Large intestine (tissue), 3 donors: ENCODE data around the gene CHRDL2. TPM values are rescaled to one million over a fixed set of nuclear protein-coding genes. Genes with fewer than 3 reads are reported as not detected.
A peak's percentile ranks its signal among the peaks of the same experiment; 100 is the strongest.
"Not testable (repeated sequence)": the region's sequence is repeated elsewhere in the genome, so short reads cannot be mapped to it uniquely, and the experiment has no call there.

ENCODE experiments used
- DNase-seq, 2 donors: peaks; one replicate each; pipeline versions ENCODE4 v3.0.0 to v3.0.0-alpha.2; 2013
- H3K27ac ChIP-seq: one replicate; pipeline ENCODE4 v1.5.1; 2013; ENCODE audit warnings: low read length
- H3K27me3 ChIP-seq: 2 replicates; pipeline ENCODE4 v1.6.1; 2013; ENCODE audit warnings: low read length; ENCODE audit not compliant: control insufficient read depth, insufficient read depth
- H3K36me3 ChIP-seq: 2 replicates; pipeline ENCODE4 v1.6.1; 2013; ENCODE audit warnings: low read length; ENCODE audit not compliant: control insufficient read depth, insufficient read depth
- H3K4me1 ChIP-seq: one replicate; pipeline ENCODE4 v1.6.1; 2013; ENCODE audit warnings: low read length; ENCODE audit not compliant: control insufficient read depth, insufficient read depth
- H3K4me3 ChIP-seq: one replicate; pipeline ENCODE4 v1.5.1; 2013; ENCODE audit warnings: low read length
- H3K9me3 ChIP-seq: one replicate; pipeline ENCODE4 v1.6.1; 2013; ENCODE audit warnings: mild to moderate bottlenecking, low read depth, low read length, moderate library complexity; ENCODE audit not compliant: control insufficient read depth
- WGBS: methylation state at CpG from one replicate; pipeline ENCODE4 v1.1.5; 2013; ENCODE audit warnings: low lambda C conversion rate; ENCODE audit not compliant: insufficient coverage; 5-methylcytosine and 5-hydroxymethylcytosine counted together
- polyA plus RNA-seq: library from polyadenylated mRNA; unstranded; fragments of 120-200 nt; gene quantifications from one replicate; pipeline ENCODE4 v1.2.1, GENCODE V29; 2013

Gene CHRDL2
- polyA plus RNA-seq, 1 donor, result 2.4 TPM

DNA sequence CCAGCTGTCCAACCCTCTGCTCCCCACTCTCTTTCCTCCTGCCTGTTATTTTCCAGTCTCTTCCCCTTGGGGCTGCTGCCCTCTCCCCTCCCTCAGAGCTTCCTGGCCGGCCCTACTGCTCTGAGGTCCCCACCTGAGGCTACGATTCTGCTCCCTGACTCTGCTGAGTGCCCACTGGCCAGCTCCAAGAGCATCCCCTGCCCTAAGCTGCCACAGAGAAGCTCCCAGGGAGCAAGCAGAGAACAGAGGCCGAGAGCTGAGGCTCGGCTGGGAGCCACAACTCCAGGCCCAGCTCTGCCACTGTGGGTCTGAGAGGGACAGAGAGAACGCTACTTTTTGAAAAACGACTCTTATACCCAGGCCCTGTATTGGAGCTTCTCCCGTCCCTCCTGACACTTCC, 61.1 kb downstream of the CHRDL2 start:
- Histone ChIP-seq H3K36me3 (no peaks in the 10 kb centered on the region), H3K4me3 (no peak overlapping the region), H3K27me3 (no peaks in the 10 kb centered on the region), H3K9me3 (no peaks in the 10 kb centered on the region), H3K27ac (no peak overlapping the region), H3K4me1 (peaks cover 2% of the 10 kb centered on the region)
- no peak for DNase-seq
- WGBS, result 100% methylated on average over 1 of the region's 7 CpGs

DNA sequence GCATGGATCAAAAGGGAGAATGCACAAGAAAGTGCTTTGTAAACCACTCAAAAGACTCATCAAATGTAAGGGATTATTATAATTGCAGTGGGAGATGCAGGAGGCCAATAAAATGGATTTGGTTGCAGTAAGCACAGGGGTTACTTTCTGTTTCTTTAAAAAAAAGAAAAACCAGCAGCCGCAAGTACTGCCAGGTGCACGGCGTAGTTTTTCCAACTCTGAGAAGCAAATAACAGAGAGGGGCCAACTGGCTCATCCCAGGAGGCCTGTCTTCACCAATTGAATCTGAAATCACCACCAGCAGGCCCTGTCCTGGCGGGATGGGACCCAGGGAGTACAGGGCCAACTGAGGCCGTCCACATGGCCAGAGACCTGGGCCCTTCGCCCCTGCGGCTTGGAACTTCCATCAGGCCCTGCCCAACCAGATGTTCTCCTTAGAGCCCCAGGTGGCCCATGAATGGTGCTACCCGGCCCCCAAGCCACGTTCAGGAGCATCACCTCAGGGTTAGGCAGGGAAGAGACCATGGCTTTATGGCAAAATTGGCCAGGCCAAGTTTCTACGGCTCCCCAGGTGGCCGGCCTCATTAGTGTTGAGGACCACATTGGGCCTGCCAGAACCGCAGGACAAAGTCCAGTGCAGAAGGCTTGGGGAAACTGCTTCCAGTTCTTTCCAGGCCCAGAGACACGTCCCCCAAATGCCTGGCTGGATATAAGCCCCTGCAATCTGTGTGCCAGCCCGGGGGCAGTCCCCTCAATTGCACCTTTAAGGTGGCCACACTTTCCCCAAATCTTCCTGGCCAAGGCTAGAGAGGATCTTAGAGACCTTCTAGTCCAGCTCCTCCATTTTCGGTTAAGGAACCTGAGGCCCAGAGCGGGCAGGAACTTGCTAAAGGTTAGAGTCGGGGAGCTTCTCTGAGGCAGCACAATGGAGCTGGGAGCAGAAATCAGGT, 61.7 kb downstream of the CHRDL2 start:
- no peak overlapping the region for H3K4me3 ChIP-seq
- no peaks in the 10 kb centered on the region for H3K27me3 ChIP-seq
- peaks cover 2% of the 10 kb centered on the region for H3K4me1 ChIP-seq
- DNase-seq, result no peak
- no CpG with 5 or more reads among the region's 17 CpGs for WGBS
- H3K27ac ChIP-seq, result no peak overlapping the region
- no peaks in the 10 kb centered on the region for H3K36me3 ChIP-seq
- no peaks in the 10 kb centered on the region for H3K9me3 ChIP-seq

DNA sequence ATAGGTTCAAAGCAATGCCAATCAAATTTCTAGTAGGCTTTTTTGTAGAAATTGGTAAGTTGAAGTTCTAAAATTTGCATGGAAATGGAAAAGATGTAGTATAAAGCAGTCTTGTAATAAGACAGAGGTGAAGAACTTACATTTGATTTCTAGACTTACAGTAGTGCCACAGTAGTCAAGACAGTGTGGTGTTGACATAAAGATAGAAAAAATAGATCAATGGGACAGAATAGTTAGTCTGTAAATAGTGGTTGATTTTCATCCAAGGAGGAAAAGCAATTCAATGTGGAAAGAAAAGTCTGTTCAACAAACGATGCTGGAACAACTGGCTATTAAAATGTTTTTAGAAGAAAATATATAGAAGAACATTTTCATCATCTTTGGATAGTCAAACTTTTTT, 67.9 kb downstream of the CHRDL2 start:
- 100% methylated on average over 1 of the region's 1 CpG for WGBS
- Histone ChIP-seq H3K27me3 (no peaks in the 10 kb centered on the region), H3K4me1 (no peaks in the 10 kb centered on the region), H3K27ac (no peak overlapping the region), H3K9me3 (no peaks in the 10 kb centered on the region), H3K4me3 (no peak overlapping the region), H3K36me3 (no peaks in the 10 kb centered on the region)
- no peak for DNase-seq

DNA sequence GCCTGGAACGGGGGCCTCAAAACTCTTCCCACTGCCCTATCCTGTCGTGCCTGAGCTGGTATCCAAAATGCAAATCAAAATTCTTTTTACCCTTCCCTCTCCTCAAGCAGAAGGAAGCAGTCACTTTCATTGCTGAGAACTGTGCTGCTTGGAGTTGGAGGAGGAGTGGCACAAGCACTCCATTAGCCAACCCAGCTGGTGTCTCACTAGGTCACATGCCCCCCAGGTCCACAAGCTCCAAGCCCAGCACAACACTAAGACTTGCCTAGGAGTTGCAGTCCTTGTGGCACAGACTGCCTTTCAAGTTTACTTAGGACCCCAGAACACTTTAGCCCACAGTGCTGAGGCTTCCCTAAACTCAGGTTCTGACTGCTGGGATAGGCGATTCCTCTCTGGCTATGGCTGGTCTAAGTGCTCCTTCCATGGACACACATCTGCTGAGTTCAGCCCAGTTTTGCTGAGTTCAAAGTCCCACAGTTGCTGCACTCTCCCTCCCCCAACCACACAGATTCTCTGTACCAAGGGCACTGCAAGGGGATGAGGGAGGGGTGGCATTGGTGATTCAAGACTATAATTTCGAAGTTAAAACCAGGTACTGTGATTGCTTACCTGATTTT, 68.6 kb downstream of the CHRDL2 start:
- Histone ChIP-seq H3K27ac (no peak overlapping the region), H3K4me3 (no peak overlapping the region), H3K27me3 (no peaks in the 10 kb centered on the region), H3K9me3 (no peaks in the 10 kb centered on the region), H3K4me1 (no peaks in the 10 kb centered on the region), H3K36me3 (no peaks in the 10 kb centered on the region)
- DNase-seq, result peak in 1 of 2 donors; percentile 25
- 80% methylated on average over 1 of the region's 4 CpGs for WGBS

DNA sequence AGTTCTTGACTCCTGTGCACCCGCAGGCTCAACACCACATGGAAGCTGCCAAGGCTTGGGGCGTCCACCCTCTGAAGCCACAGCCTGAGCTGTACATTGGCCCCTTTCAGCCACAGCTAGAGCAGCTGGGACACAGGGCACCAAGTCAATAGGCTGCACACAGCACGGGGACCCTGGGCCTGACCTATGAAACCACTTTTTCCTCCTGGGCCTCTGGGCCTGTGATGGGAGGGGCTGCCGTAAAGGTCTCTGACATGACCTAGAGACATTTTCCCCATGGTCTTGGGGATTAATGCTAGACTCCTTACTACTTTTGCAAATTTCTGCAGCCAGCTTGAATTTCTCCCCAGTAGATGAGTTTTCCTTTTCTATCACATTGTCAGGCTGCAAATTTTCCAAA, 72.1 kb downstream of the CHRDL2 start:
- H3K4me1 ChIP-seq, H3K4me3 ChIP-seq, H3K27ac ChIP-seq, DNase-seq, H3K27me3 ChIP-seq, H3K9me3 ChIP-seq, H3K36me3 ChIP-seq: not testable (repeated sequence)
- WGBS, result no CpG with 5 or more reads among the region's 4 CpGs

DNA sequence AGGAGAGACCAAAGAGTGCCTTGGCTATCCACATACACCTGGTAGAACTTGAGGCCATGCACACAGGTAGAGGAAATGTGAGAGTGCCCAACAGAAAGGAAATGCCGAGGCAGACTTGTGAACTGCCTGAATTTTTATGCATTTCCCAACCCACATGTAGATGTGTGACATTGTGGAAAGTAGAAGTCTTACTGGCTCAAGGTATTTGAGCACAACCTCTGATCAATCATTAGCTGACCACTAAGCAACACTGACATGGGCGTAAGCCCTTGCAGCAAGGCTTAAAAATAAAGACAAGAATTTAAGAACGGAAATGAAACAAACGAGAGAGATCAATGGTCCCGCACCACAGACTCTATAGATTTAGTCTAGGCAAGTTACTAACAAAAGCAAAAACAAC, 76.2 kb downstream of the CHRDL2 start:
- H3K4me1 ChIP-seq, result no peaks in the 10 kb centered on the region
- no peak overlapping the region for H3K4me3 ChIP-seq
- WGBS, result 90% methylated on average over 3 of the region's 5 CpGs
- H3K27me3 ChIP-seq, result no peaks in the 10 kb centered on the region
- H3K9me3 ChIP-seq, result no peaks in the 10 kb centered on the region
- no peak for DNase-seq
- H3K27ac ChIP-seq, result no peak overlapping the region
- H3K36me3 ChIP-seq, result peaks cover 6% of the 10 kb centered on the region

DNA sequence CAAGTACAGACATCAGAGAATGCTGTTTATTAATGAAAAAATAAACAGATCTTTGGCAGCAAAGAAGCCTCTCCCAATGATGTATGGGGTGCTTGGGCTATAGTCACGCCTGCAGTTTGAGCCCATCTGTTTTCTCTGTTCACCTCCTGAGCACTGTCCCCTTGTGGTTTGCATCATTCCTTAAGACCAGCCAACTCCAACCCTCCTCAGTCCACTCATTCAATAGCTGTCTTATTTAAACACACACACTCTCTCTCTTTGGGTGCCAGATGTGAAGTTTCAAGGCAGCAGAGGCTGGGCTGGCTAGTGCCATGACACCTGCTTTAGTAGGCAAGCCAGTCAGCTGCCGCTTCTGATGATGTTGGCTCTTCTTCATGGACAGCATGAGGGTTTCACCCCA, 80.7 kb downstream of the CHRDL2 start:
- Histone ChIP-seq H3K4me1 (no peaks in the 10 kb centered on the region), H3K4me3 (no peak overlapping the region), H3K27me3 (no peaks in the 10 kb centered on the region), H3K9me3 (no peaks in the 10 kb centered on the region), H3K36me3 (peaks cover 9% of the 10 kb centered on the region), H3K27ac (no peak overlapping the region)
- no CpG with 5 or more reads among the region's 2 CpGs for WGBS
- DNase-seq, result peak in 1 of 2 donors; percentile 54

DNA sequence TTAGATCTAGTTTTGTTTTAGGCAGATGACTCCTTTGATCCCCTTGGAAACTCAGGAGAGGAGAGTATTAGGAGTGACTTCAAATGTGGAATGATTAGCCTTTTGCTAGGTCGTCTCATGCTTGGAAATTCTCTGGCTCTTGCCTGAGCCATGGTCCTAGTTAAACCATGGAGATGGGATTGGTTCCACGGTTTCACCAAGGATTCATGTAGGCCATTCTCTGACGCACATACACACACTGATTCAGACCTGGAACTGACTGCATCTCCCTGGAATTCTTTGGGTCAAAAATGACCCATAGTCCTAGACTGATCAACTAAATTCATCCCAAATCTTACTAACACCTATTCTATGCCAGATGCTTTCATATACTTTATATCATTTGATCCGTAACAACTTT, 82.3 kb downstream of the CHRDL2 start:
- Histone ChIP-seq H3K4me1 (no peaks in the 10 kb centered on the region), H3K4me3 (no peak overlapping the region), H3K27me3 (no peaks in the 10 kb centered on the region), H3K27ac (no peak overlapping the region), H3K36me3 (peaks cover 9% of the 10 kb centered on the region), H3K9me3 (no peaks in the 10 kb centered on the region)
- WGBS, result 100% methylated on average over 1 of the region's 4 CpGs
- no peak for DNase-seq

DNA sequence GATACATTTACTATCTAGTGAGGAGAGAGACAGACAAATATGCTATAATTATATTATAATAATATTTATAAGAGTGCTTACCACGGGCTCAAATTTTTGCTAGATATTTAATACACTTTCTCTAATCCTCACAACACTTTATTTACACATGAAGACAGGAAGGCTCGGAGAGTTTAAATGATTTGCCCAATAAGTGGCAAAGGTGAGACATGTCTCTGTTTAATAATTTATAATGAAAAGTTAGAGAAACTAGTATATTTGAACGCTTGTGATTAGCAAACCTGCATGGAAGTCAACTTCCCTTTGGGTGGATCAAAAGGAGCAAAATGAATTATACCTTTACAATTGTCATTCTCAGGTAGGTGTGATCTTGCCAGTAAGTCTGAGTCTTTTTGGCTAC, 83.4 kb downstream of the CHRDL2 start:
- peaks cover 10% of the 10 kb centered on the region for H3K36me3 ChIP-seq
- no peak for DNase-seq
- H3K4me3 ChIP-seq, result no peak overlapping the region
- no CpG with 5 or more reads among the region's 3 CpGs for WGBS
- H3K27ac ChIP-seq, result no peak overlapping the region
- no peaks in the 10 kb centered on the region for H3K9me3 ChIP-seq
- H3K27me3 ChIP-seq, result no peaks in the 10 kb centered on the region
- no peaks in the 10 kb centered on the region for H3K4me1 ChIP-seq

DNA sequence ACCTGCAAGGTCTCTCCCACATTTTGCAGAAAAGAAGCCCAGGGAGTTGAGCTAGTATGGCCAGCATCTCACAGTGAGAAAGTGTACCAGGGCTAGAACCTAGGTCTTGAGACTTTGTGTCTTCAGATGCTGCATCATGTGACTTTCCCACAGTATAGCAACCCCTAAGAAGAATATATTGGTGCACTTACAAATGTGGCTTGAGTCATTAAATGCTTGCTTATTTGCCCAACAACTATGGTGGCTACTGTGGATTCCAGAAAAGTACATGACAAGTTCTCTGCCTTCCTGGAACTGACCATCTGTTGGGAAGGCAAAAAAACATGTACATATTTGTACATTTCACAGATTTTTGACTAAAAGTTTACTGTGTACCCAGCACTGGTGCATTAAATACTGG, 83.8 kb downstream of the CHRDL2 start:
- Histone ChIP-seq H3K27me3 (no peaks in the 10 kb centered on the region), H3K4me1 (no peaks in the 10 kb centered on the region), H3K4me3 (no peak overlapping the region), H3K36me3 (peaks cover 10% of the 10 kb centered on the region), H3K27ac (no peak overlapping the region), H3K9me3 (no peaks in the 10 kb centered on the region)
- DNase-seq, result no peak
